ENCODE results near the gene RFC5.

- TF ChIP-seq CTCF (IDR thresholded peaks at IDR 0.05) = no peak
- TF ChIP-seq POLR2AphosphoS5 (IDR thresholded peaks at IDR 0.05; ENCODE audit: insufficient read depth in 1 of 2, low read depth in 1 of 2) = no peak
These were observed 29.9 kb downstream of the RFC5 start for GRCh38 chr12:118046430-118046829.

All from vagina (tissue), 2 donors.